K562 (cell line): ENCODE results near the gene ZFP69B. TPM values are rescaled to one million over a fixed set of nuclear protein-coding genes. Genes with fewer than 3 reads are reported as not detected.

ENCODE experiments used
- E2F6 ChIP-seq, 2 experiments: IDR thresholded peaks; 2 replicates each; pipeline ENCODE4 v1.6.1; 2011; ENCODE audit warnings: borderline replicate concordance in 1 of 2, control low read depth in 1 of 2, low read depth in 1 of 2, low read length in 1 of 2, mild to moderate bottlenecking in 1 of 2, mixed read lengths in 1 of 2, moderate library complexity in 1 of 2; ENCODE audit not compliant: insufficient read depth in 1 of 2, insufficient read length in 1 of 2, poor library complexity in 1 of 2, severe bottlenecking in 1 of 2; ENCODE audit errors: extremely low read depth in 1 of 2
- EGR1 ChIP-seq: fragments of 450-650 bp; conservative IDR thresholded peaks from 2 replicates; pipeline ENCODE4 v1.6.1; 2017; ENCODE audit warnings: mild to moderate bottlenecking
- ESRRB ChIP-seq: fragments of 250-450 bp; sonication (Bioruptor Pico); IDR thresholded peaks from 2 replicates; pipeline ENCODE4 v1.5.0; 2020; ENCODE audit warnings: mild to moderate bottlenecking, moderate library complexity, borderline replicate concordance
- FOXJ3 ChIP-seq: sonication (generic); formaldehyde crosslinking; IDR thresholded peaks from 2 replicates; pipeline ENCODE4 v1.4.0; 2020; ENCODE audit warnings: mild to moderate bottlenecking, missing genetic modification reagents
- GATA2 ChIP-seq: sonication (generic); formaldehyde crosslinking; IDR thresholded peaks from 2 replicates; pipeline ENCODE4 v1.4.0; 2020; ENCODE audit warnings: mild to moderate bottlenecking, missing genetic modification reagents
- HDAC3 ChIP-seq: fragments of 450-650 bp; IDR thresholded peaks from 2 replicates; pipeline ENCODE4 v1.6.1; 2018; ENCODE audit warnings: borderline replicate concordance, mild to moderate bottlenecking, moderate library complexity; ENCODE audit not compliant: partially characterized antibody
- HIVEP1 ChIP-seq: fragments of 250-450 bp; sonication (Bioruptor Pico); IDR thresholded peaks from 2 replicates; pipeline ENCODE4 v1.4.0; 2020; ENCODE audit warnings: mild to moderate bottlenecking
- KDM5B ChIP-seq: fragments of 200-600 bp; sonication (generic); IDR thresholded peaks from 2 replicates; pipeline ENCODE4 v1.6.1; 2012; ENCODE audit warnings: low read depth, mild to moderate bottlenecking, moderate library complexity, low read length, control low read depth, inconsistent platforms; ENCODE audit not compliant: insufficient replicate concordance
- SIN3A ChIP-seq, 2 experiments: fragments of 150-350 bp in 1 of 2; IDR thresholded peaks; 2 replicates each; pipeline ENCODE4 v1.6.1; 2011 to 2016; ENCODE audit warnings: borderline replicate concordance in 2 of 2, low read depth in 2 of 2, low read length in 2 of 2, mild to moderate bottlenecking in 2 of 2, moderate library complexity in 2 of 2; ENCODE audit not compliant: control insufficient read depth in 1 of 2
- STAG1 ChIP-seq: sonication (generic); formaldehyde crosslinking; IDR thresholded peaks from 2 replicates; pipeline ENCODE4 v1.5.0; 2020; ENCODE audit warnings: missing genetic modification reagents, borderline replicate concordance
- ZBTB11 ChIP-seq, 3 experiments: fragments of 200-800 bp in 1 of 3; fragments of 250-450 bp in 1 of 3; fragments of 450-650 bp in 1 of 3; sonication (Bioruptor Pico) in 1 of 3; sonication (Bioruptor generic) in 1 of 3; formaldehyde crosslinking in 1 of 3; IDR thresholded peaks; 2 replicates each; pipeline versions ENCODE4 v1.6.1 to v1.8.0; 2016 to 2022; ENCODE audit warnings: mild to moderate bottlenecking in 2 of 3, missing genetic modification characterization in 2 of 3, missing compliant biosample characterization in 1 of 3, moderate library complexity in 1 of 3
- ZNF780A ChIP-seq: fragments of 250-450 bp; sonication (Bioruptor Pico); IDR thresholded peaks from 2 replicates; pipeline ENCODE4 v1.5.0; 2021; ENCODE audit warnings: mild to moderate bottlenecking
- polyA plus RNA-seq, 8 experiments: library from polyadenylated mRNA; depleted of rRNA in 4 of 8; stranded (reverse) in 5 of 8; unstranded in 3 of 8; fragments of >200 nt; fragmentation: Nextera tagmentation in 2 of 8; fragmentation: Illumina TruSeq in 1 of 8; extraction: Ambion mirVana in 2 of 8; extraction: Trizol in 1 of 8; gene quantifications; 2 replicates each; pipeline versions ENCODE4 v1.2.1 to v1.2.3, GENCODE V29; 2011 to 2014; ENCODE audit warnings: inconsistent platforms in 1 of 8, missing spikeins in 1 of 8
- total RNA-seq, 7 experiments: library from RNA; depleted of rRNA in 6 of 7; stranded (reverse); fragments of >200 nt in 6 of 7; fragmentation: Illumina TruSeq in 2 of 7; extraction: Trizol in 2 of 7; gene quantifications; 2 replicates each; pipeline versions ENCODE4 v1.2.1 to v1.2.3, GENCODE V29; 2011 to 2021; ENCODE audit warnings: low replicate concordance in 1 of 7

The ZFP69B gene
- total and polyA plus RNA-seq, 9 of the 15 experiments (the other 6 are each of a cell fraction or from before 2014, with no cell fraction given): 1.6 to 10.3 (median 8.4) TPM

GRCh38 chr1:40477678-40478053 lies 27.4 kb downstream of the ZFP69B start (continued):
- TF ChIP-seq E2F6 (IDR thresholded peaks at IDR 0.05; ENCODE audit: borderline replicate concordance in 1 of 2, extremely low read depth in 1 of 2, insufficient read depth in 1 of 2, insufficient read length in 1 of 2, low read depth in 1 of 2, low read length in 1 of 2, poor library complexity in 1 of 2, severe bottlenecking in 1 of 2) (peak in 1 of 2 experiments; percentile 38), ESRRB (no peak), FOXJ3 (CRISPR knock-in tag) (no peak), ZBTB11 (CRISPR knock-in tag; IDR thresholded peaks at IDR 0.05) (peak in 1 of 3 experiments; percentile 89; a peak in 2 of 6 replicates), EGR1 (peak; percentile 66), HIVEP1 (CRISPR knock-in tag) (no peak), HDAC3 (no peak), ZNF780A (CRISPR knock-in tag) (no peak), SIN3A (IDR thresholded peaks at IDR 0.05; ENCODE audit: borderline replicate concordance in 2 of 2, control insufficient read depth in 1 of 2, low read depth in 2 of 2, low read length in 2 of 2) (no peak), KDM5B (no peak), STAG1 (CRISPR knock-in tag) (no peak), GATA2 (CRISPR knock-in tag) (no peak)
